GM18517 (cell line): ENCODE results near the gene GAS5.

ENCODE experiments used
- ATAC-seq: cut with Tn5 transposase; IDR thresholded peaks from one replicate; pipeline ENCODE4 v1.9.1; 2021; ENCODE audit warnings: mild to moderate bottlenecking, moderate library complexity; ENCODE audit not compliant: unreplicated experiment

GAS5 gene

DNA sequence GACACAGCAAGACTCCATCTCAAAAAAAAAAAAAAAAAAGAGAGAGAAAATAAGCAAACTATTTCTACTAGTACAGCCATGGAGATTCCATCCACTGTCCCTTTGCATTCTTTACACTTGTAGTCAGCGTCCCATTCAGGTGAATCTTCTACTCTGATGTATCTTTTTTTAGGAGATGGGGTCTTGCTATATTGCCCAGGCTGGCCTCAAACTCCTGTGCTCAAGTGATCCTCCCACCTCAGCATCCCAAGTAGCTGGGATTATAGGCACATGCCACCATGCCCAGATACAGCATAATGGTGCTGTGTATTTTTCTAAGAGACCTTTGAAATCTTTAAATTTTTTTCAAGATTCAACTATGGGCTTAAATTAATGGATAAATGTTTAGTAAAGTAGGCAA, 35.0 kb downstream of the GAS5 start:
- ATAC-seq, result no peak

DNA sequence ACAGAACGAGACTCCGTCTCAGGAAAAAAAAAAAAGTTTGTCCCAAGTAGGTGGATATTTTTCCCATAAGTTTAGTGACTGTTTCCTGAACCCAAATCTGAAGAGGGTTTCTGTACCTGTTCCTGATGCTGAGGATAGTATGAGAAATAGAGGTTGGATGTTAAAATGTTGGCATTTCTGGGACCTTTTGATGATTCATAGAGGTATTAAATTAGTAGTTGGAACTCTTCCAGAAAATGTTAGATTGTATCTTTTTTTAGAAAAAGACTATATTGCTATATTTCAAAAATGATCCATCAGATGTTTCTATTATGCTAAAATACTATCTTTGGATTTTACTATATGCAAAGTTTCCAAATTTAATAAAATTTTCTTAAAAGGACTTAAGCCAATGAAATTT, 40.2 kb downstream of the GAS5 start:
- ATAC-seq, result no peak

DNA sequence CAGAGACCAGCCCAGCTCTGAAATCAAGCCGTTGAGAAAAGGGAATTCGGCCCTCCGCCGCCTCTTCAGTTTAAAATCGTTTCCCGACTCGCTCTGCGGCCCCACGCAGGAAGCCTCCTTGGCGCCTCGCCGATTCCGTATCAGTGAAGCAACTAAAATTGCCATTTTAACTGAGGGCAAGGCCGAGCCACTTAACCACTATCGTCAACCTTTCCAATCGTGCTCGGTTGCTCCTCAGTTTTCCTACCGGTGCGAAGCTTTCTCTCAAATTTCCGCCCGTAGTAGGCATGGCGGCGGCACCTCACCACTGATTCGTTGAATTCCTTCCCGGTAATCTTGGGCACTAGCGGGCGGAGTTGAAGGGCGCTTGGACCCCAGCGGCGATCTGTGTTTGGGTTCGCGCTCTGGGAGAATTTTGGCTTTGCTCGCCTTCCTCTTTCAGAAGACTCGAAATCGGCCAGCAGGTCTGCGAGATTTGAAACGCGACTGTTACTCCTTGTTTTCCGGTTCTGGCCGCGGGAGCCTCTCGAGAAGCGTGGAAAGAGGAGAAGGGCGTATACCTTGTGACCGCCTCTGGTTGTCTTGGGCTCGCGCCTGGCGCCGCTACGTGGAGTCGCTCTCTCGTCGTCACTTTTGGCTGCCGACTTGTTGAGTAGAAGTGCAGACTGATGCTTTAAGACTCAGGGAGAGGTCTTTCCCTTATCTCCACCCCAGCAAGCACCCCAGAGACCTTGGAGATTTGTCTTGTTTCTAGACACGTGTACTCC, 43.3 kb downstream of the GAS5 start, which contains the start of the genes CENPL and DARS2:
Gene CENPL, minus strand, starts transcription at position 569 of the 767 bp plus-strand sequence. CDS start 13,584 bp downstream, outside the sequence.
Gene DARS2, plus strand, starts transcription at position 359 of the 767 bp plus-strand sequence. CDS start 557 bp downstream, outside the sequence.
- peak; percentile 88 for ATAC-seq

DNA sequence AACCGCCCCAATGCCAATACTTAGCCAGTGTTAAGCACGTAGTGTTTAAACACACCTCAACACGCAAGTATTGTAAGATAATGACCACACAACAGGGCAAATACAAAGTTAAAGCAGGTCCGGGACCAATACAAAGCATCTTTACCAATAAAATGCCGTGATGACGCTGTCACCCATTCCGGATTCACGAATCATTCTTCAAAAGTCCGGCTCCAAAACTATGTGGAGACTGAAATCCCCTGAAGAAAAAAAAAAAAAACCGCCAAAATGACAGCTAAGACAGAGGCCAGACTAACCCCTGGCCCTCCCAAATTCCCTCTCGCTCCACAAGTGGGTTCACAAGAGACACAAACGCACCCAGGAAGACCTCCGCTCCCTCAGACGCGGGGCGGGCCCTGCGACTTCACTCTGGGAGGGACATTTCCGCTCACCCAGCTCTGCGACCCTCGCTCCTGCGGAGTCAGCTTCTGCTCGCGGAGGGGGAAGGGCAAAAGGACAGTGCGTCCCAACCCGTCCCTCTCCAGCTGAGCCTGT, 43.9 kb downstream of the GAS5 start:
- ATAC-seq, result peak; percentile 45

DNA sequence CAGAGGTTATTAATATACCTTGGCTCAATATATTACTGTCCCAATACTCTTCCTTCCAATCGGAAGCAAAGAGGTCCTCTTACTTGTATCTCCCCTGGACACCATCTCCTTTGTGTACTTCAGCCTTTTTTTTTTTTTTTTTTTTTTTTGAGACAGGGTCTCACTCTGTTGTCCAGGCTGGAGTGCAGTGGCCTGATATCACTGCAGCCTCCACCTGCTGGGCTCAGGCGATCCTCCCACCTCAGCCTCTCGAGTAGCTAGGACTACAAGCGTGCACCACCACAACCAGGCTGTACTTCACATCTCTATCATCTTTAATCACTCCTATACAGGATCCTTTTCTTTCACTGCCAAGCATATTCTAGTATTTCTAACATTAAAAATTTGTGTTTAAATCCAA, 46.1 kb downstream of the GAS5 start:
- ATAC-seq, result no peak

DNA sequence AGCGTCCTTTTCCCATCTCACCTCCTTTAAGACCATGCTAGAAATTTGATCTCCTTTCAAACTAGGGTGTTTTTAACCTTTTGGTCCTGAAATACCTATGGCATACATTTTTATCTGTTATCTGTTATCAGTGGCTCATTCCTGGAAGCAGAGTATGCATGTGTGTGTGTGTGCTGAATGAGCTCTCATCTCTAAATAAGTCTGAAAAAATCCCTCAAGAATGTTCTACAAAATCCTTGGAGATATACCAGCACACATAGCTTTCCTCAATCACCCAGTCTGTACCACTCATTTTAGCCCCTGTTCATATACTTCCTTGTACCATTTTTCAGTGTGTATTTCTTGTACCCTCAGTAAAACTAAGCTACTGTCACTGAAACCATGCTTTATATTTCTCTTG, 49.3 kb downstream of the GAS5 start:
- no peak for ATAC-seq
